Ovary (tissue), 3 donors: ENCODE results near the gene CHD6.

ENCODE experiments used
- CTCF ChIP-seq, 3 donors: fragments of 450-650 bp in 2 of 3; fragments of 200-600 bp in 1 of 3; IDR thresholded peaks; one replicate each; pipeline versions ENCODE4 v1.5.1 to v1.8.0; 2016 to 2022; ENCODE audit warnings: antibody characterized with exemption in 3 of 3, mild to moderate bottlenecking in 1 of 3
- EP300 ChIP-seq: sonication (generic); formaldehyde crosslinking; IDR thresholded peaks from one replicate; pipeline ENCODE4 v1.6.1; 2017; ENCODE audit warnings: antibody characterized with exemption
- donor health status: DM: no; HTN: no; CAD: no.

- no peak for TF ChIP-seq CTCF (IDR thresholded peaks at IDR 0.05)
- no peak for TF ChIP-seq EP300
Observed at GRCh38 chr20:41390889-41391288, 227.3 kb downstream of the CHD6 start.
